ENCODE results near the gene RRAGD. TPM values are rescaled to one million over a fixed set of nuclear protein-coding genes. Genes with fewer than 3 reads are reported as not detected.

The RRAGD gene
- total RNA-seq, 1 donor, result 3.3 TPM

DNA sequence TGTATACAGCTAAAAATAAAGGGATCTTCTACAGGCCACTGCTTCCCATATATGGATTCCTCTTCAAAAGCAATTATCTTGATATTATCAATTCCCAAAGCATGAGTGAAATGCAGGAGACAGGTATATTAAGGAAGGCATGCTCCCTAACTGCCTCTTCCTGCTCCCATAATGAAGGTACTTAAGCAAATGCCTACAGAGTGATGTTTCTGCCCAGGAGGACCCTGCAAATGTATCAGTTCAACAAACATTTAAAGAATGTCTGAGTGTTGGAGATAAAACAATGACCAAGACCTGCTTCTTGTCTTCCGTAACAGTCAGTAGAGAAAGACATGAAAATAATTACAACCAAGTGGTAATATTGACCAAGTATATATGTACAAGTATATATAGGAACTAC, 63.7 kb downstream of the RRAGD start:
- DNase-seq (ENCODE audit: insufficient read length, low spot score, missing footprints), result no peak
- peaks cover 86% of the 10 kb centered on the region for H3K79me2 ChIP-seq (ENCODE audit: insufficient read depth, low read length)
- H3K36me3 ChIP-seq (ENCODE audit: insufficient read depth, low read length), result no peaks in the 10 kb centered on the region
- no peak overlapping the region for H3K27ac ChIP-seq (ENCODE audit: low read depth, low read length)
- H2AFZ ChIP-seq (ENCODE audit: low read length), result no peak overlapping the region
- H4K20me1 ChIP-seq (ENCODE audit: insufficient read depth, low read length), result peaks cover 61% of the 10 kb centered on the region
- no peak for TF ChIP-seq CTCF (IDR thresholded peaks at IDR 0.05; ENCODE audit: extremely low read depth, low read depth, low read length)
- no peaks in the 10 kb centered on the region for H3K27me3 ChIP-seq (ENCODE audit: insufficient read depth, low read length)
- no peak overlapping the region for H3K4me3 ChIP-seq (ENCODE audit: insufficient read depth, low read length)
- H3K9me3 ChIP-seq (ENCODE audit: low read depth, low read length), result no peaks in the 10 kb centered on the region
- no peak overlapping the region for H3K4me2 ChIP-seq (ENCODE audit: insufficient read depth, low read length)
- H3K4me1 ChIP-seq (ENCODE audit: insufficient read depth, low read length), result peaks cover 22% of the 10 kb centered on the region

- no peak overlapping the region for H2AFZ ChIP-seq (ENCODE audit: low read length)
- no peak overlapping the region for H3K27ac ChIP-seq (ENCODE audit: low read depth, low read length)
- peaks cover 2% of the 10 kb centered on the region for H3K36me3 ChIP-seq (ENCODE audit: insufficient read depth, low read length)
- TF ChIP-seq CTCF (IDR thresholded peaks at IDR 0.05; ENCODE audit: extremely low read depth, low read depth, low read length), result no peak
- H3K9me3 ChIP-seq (ENCODE audit: low read depth, low read length), result no peaks in the 10 kb centered on the region
- peaks cover 62% of the 10 kb centered on the region for H4K20me1 ChIP-seq (ENCODE audit: insufficient read depth, low read length)
- H3K79me2 ChIP-seq (ENCODE audit: insufficient read depth, low read length), result peaks cover 88% of the 10 kb centered on the region
- no peak overlapping the region for H3K4me3 ChIP-seq (ENCODE audit: insufficient read depth, low read length)
- H3K4me1 ChIP-seq (ENCODE audit: insufficient read depth, low read length), result peaks cover 22% of the 10 kb centered on the region
- no peaks in the 10 kb centered on the region for H3K27me3 ChIP-seq (ENCODE audit: insufficient read depth, low read length)
- no peak overlapping the region for H3K4me2 ChIP-seq (ENCODE audit: insufficient read depth, low read length)
- DNase-seq (ENCODE audit: insufficient read length, low spot score, missing footprints), result peak; percentile 83
Measured at GRCh38 chr6:89347825-89348224, 64.2 kb downstream of the RRAGD start.

DNA sequence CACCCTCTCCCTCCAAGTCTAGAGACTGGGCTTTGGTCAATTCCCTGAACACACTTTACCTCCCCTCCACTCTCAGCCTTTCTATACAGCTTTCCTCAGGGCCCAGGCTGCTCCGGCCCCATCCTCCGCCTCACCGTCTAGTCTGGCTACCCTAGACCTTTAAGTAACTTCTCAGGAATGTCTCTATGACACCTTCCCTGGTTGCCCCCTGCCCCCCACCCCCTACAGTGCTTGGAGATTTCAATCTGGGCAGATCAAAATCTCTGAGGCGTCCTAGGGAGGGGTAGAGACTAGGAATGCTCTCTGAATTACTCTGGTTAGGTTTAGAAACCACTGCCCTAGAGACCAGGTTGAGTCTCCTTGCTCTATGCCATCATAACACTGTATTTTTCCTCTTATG, 65.6 kb downstream of the RRAGD start:
- Histone ChIP-seq H3K9me3 (ENCODE audit: low read depth, low read length) (no peaks in the 10 kb centered on the region), H3K27me3 (ENCODE audit: insufficient read depth, low read length) (no peaks in the 10 kb centered on the region), H3K4me3 (ENCODE audit: insufficient read depth, low read length) (no peak overlapping the region), H3K79me2 (ENCODE audit: insufficient read depth, low read length) (peaks cover 79% of the 10 kb centered on the region), H2AFZ (ENCODE audit: low read length) (no peak overlapping the region), H3K36me3 (ENCODE audit: insufficient read depth, low read length) (peaks cover 10% of the 10 kb centered on the region), H3K4me1 (ENCODE audit: insufficient read depth, low read length) (peaks cover 21% of the 10 kb centered on the region), H3K4me2 (ENCODE audit: insufficient read depth, low read length) (no peak overlapping the region), H4K20me1 (ENCODE audit: insufficient read depth, low read length) (peaks cover 61% of the 10 kb centered on the region), H3K27ac (ENCODE audit: low read depth, low read length) (no peak overlapping the region)
- no peak for DNase-seq (ENCODE audit: insufficient read length, low spot score, missing footprints)
- no peak for TF ChIP-seq CTCF (IDR thresholded peaks at IDR 0.05; ENCODE audit: extremely low read depth, low read depth, low read length)

DNA sequence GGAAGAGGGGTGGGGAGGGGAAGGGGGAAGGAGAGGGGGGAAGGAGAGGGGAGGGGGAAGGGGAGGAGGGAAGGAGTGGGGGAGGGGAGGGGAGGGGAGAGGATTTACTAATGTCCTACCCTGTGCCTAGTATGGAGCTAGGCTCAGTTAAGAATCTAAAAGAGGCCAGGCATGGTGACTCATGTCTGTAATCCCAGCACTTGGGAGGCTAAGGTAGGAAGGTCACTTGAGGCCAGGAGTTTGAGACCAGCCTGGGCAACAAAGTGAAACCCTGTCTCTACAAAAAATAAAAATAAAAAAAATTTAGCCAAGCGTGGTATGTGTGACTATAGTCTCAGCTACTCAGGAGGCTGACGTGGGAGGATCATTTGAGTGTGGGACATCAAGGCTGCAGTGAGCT, 72.5 kb downstream of the RRAGD start:
- peaks cover 10% of the 10 kb centered on the region for H4K20me1 ChIP-seq (ENCODE audit: insufficient read depth, low read length)

More for the DNA sequence above, 72.5 kb downstream of the RRAGD start:
- no peak for TF ChIP-seq CTCF (IDR thresholded peaks at IDR 0.05; ENCODE audit: extremely low read depth, low read depth, low read length)
- H3K27me3 ChIP-seq (ENCODE audit: insufficient read depth, low read length), result no peaks in the 10 kb centered on the region
- no peak overlapping the region for H3K4me3 ChIP-seq (ENCODE audit: insufficient read depth, low read length)
- H3K36me3 ChIP-seq (ENCODE audit: insufficient read depth, low read length), result peaks cover 50% of the 10 kb centered on the region
- no peak overlapping the region for H2AFZ ChIP-seq (ENCODE audit: low read length)
- H3K4me1 ChIP-seq (ENCODE audit: insufficient read depth, low read length), result no peaks in the 10 kb centered on the region
- H3K9me3 ChIP-seq (ENCODE audit: low read depth, low read length), result no peaks in the 10 kb centered on the region
- no peak overlapping the region for H3K27ac ChIP-seq (ENCODE audit: low read depth, low read length)
- peaks cover 11% of the 10 kb centered on the region for H3K79me2 ChIP-seq (ENCODE audit: insufficient read depth, low read length)
- no peak for DNase-seq (ENCODE audit: insufficient read length, low spot score, missing footprints)
- H3K4me2 ChIP-seq (ENCODE audit: insufficient read depth, low read length), result no peak overlapping the region
